GM10266 (cell line): ENCODE results near the gene CARMIL1.

Source experiments
- DNase-seq: peaks from one replicate; pipeline ENCODE4 v3.0.0; 2012; ENCODE audit errors: extremely low spot score
- TF ChIP-seq, protein P1 (sequence below): IDR thresholded peaks from 2 replicates; pipeline ENCODE4 v1.5.1; 2012; ENCODE audit warnings: mild to moderate bottlenecking, low read depth; ENCODE audit not compliant: control insufficient read depth, insufficient read depth; ENCODE audit errors: missing control alignments

Gene CARMIL1

DNA sequence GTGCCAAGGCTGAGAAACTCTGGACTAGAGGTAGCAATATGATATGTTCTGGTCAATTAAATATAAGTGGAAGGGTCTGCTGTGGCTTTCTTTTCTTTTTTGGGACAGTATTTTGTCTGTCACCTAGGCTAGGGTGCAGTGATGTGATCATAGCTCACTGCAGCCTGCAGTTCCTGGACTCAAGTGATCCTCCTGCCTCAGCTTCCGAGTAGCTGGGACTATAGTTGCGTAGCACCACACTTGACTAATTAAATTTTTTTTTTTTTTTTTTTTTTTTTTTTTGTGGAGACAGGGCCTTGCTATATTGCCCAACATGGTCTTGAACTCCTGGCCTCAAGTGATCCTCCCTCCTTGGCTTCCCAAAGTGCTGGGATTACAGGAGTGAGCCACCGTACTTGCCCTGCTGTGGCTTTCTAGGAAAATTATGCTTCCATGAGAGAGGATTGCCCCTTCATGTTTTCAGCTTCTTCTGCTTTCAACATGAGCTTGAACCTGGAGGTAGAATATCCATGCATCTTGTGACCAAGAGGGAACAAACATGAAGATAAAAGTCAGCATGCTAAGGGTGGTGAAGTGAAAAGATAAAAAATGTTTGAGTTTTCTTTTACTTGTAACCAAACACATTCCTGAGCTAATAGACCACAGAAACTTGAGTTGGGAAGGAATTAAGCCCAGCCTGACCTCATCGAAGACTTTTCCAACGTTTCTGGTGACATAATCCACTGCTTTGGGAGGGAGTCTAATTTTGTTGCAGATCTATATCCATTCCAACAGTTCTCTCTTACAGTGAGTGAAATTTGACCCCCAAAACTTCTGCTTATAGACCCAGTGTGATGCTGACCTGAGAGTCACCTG lies 75.1 kb downstream of the CARMIL1 start:
- no peak for DNase-seq
- TF ChIP-seq, protein P1, sequence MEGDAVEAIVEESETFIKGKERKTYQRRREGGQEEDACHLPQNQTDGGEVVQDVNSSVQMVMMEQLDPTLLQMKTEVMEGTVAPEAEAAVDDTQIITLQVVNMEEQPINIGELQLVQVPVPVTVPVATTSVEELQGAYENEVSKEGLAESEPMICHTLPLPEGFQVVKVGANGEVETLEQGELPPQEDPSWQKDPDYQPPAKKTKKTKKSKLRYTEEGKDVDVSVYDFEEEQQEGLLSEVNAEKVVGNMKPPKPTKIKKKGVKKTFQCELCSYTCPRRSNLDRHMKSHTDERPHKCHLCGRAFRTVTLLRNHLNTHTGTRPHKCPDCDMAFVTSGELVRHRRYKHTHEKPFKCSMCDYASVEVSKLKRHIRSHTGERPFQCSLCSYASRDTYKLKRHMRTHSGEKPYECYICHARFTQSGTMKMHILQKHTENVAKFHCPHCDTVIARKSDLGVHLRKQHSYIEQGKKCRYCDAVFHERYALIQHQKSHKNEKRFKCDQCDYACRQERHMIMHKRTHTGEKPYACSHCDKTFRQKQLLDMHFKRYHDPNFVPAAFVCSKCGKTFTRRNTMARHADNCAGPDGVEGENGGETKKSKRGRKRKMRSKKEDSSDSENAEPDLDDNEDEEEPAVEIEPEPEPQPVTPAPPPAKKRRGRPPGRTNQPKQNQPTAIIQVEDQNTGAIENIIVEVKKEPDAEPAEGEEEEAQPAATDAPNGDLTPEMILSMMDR: no peak

DNA sequence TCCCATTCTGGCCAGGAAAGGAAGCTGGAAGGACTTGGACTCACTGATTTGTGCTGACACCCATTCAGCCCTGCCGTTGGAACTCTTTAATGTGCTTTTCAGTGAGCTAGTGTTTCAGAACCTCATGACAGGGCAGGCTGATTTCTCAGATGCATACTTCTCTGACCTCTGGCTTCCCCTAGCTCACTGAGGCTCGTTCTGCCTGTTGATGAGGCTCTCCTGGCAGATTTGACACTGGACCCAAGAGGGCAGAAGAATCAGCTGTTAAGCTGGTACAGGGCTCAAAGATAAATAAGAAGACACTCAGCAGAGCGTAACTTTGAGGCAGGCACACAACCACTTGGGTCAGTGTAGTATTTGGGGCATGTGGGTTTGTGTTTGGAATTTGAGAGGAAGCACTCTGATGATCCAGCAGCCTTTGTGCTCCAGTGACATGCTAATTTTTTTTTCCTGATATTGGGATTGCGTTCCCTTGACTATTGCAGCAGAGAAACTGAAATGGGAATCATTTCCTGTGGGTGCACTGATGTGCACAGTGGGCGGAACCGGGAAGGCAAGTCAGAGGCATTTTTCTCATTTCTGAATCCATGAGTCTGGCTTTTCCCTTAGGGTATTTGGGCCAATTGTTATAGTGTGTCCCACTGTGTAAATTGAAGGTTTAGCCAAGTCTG lies 80.2 kb downstream of the CARMIL1 start:
- TF ChIP-seq, protein P1: no peak
- DNase-seq: no peak

DNA sequence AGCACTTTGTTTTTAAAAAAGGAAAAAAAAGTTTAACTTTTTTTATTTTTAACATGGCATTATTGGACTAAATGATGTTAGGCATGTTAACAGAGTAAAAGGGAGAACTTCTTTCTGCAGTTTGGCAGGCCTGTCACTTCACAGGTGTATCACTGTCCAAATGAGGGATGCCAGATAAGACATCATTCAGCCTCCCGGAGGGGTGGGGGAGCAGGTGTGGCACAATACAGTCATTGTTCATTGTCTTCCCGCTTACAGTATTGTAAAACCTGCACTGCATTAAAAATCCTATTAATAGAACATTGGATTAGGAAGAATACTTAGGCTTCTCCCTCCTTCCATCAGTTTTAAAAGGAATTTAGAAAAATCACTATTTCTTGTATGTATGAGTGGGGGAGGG lies 80.7 kb downstream of the CARMIL1 start:
- TF ChIP-seq, protein P1: no peak
- DNase-seq: no peak

DNA sequence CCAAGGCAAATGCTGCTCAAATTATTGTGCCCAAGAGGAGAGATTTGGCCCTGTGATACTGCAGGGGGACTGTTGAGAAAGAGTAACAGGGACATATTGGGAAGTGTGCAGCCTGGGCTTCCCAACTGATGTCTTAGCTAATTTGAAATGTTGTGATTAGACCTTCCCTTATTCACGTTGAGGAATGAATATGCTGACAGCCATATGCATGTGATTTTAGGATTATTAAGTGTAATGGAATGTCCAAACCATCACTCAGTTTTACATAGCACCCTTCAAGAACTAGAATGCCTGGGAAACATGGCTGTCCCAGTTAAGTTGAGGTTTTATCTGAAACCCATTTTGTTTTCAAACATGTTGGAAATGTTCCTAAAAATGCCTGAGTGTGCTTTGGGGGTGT lies 81.4 kb downstream of the CARMIL1 start:
- no peak for DNase-seq
- TF ChIP-seq, protein P1: no peak

DNA sequence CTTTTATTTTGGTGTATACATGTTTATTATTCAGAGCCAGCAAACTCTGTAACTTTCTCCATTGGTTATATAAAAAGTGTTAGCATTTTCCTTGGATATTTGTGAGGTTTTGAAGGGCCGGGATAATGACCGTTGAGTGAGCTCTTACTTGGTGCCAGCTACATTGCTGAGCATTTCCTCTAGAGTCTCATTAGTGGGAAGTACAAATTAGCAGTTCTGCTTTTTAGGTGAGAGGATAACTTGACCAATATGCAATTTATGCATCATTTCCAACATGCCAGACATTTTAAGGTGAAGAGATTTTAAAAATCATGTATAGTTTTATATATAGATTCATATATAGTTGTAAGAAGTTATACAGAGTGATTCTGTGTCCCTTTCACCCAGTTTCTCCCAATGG lies 84.3 kb downstream of the CARMIL1 start:
- TF ChIP-seq, protein P1: no peak
- no peak for DNase-seq

DNA sequence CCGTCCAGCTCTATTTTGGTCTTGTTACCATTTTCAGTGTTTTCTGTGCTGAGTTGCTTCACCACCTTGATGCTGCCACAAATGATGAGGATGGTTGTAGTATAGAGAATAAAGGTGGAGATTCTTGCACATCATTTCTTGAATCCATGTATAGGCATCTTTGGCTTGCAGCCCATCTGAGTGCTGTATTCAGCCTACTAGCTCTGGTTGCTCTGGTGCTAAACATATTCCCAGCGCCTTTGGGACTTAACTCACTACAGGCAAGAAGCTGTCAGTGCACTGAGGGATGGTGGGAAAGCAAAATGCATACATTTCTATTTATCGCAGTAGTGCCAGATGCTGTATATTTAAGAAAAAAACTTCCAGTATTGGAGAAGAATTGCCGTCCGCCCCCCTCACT lies 86.0 kb downstream of the CARMIL1 start:
- DNase-seq: no peak
- TF ChIP-seq, protein P1: no peak
